CD4-positive, alpha-beta T cell treated with Interleukin-6 for 4 hours (primary cell): ENCODE results near the gene KCNQ1.
"Not testable (repeated sequence)": the region's sequence is repeated elsewhere in the genome, so short reads cannot be mapped to it uniquely, and the experiment has no call there.

ENCODE experiments used
- DNase-seq: peaks from one replicate; pipeline ENCODE4 v3.0.0-alpha.2; 2020; ENCODE audit warnings: mixed read lengths

Gene KCNQ1

GRCh38 chr11:2474059-2474901 is 29.5 kb downstream of the KCNQ1 start:
- DNase-seq, result no peak

GRCh38 chr11:2475136-2475918 is 30.5 kb downstream of the KCNQ1 start:
- DNase-seq, result no peak

- no peak for DNase-seq
Observed at GRCh38 chr11:2477254-2477653, 32.4 kb downstream of the KCNQ1 start.

- no peak for DNase-seq
Observed at GRCh38 chr11:2477936-2478335, 33.1 kb downstream of the KCNQ1 start.

- DNase-seq, result not testable (repeated sequence)
Observed at GRCh38 chr11:2480067-2480873, 35.5 kb downstream of the KCNQ1 start.

GRCh38 chr11:2480874-2481220 is 36.0 kb downstream of the KCNQ1 start:
- no peak for DNase-seq

- peak; percentile 29 for DNase-seq
Observed at GRCh38 chr11:2481253-2481652, 36.4 kb downstream of the KCNQ1 start.

- DNase-seq, result no peak
Observed at GRCh38 chr11:2482204-2482603, 37.4 kb downstream of the KCNQ1 start.

GRCh38 chr11:2482745-2483144 is 37.9 kb downstream of the KCNQ1 start:
- DNase-seq, result no peak

GRCh38 chr11:2483426-2483825 is 38.6 kb downstream of the KCNQ1 start:
- DNase-seq, result no peak

- DNase-seq, result no peak
Observed at GRCh38 chr11:2484576-2485125, 39.8 kb downstream of the KCNQ1 start.

GRCh38 chr11:2488004-2488403 is 43.2 kb downstream of the KCNQ1 start:
- DNase-seq, result no peak

- DNase-seq, result no peak
Observed at GRCh38 chr11:2489083-2489482, 44.3 kb downstream of the KCNQ1 start.

GRCh38 chr11:2497951-2498350 is 53.1 kb downstream of the KCNQ1 start:
- DNase-seq, result not testable (repeated sequence)

GRCh38 chr11:2498750-2499149 is 53.9 kb downstream of the KCNQ1 start:
- DNase-seq, result no peak

- DNase-seq, result no peak
Observed at GRCh38 chr11:2507212-2507901, 62.5 kb downstream of the KCNQ1 start.

GRCh38 chr11:2507945-2508749 is 63.3 kb downstream of the KCNQ1 start:
- no peak for DNase-seq

- no peak for DNase-seq
Observed at GRCh38 chr11:2508793-2509192, 64.0 kb downstream of the KCNQ1 start.

GRCh38 chr11:2509481-2510001 is 64.7 kb downstream of the KCNQ1 start:
- DNase-seq, result no peak

GRCh38 chr11:2510626-2511402 is 66.0 kb downstream of the KCNQ1 start:
- DNase-seq, result no peak
